ENCODE data around the gene CLEC1B. TPM values are rescaled to one million over a fixed set of nuclear protein-coding genes. Genes with fewer than 3 reads are reported as not detected.

Gene CLEC1B
- total and polyA plus RNA-seq, 2 of the 4 experiments (the other 2 are of a cell fraction) = not detected

- Histone ChIP-seq H3K9me3 (ENCODE audit: control insufficient read depth, insufficient read depth, low read length) (no peaks in the 10 kb centered on the region), H3K4ac (ENCODE audit: low read depth, low read length) (no peak overlapping the region), H3K9me1 (ENCODE audit: insufficient read depth, low read length) (no peaks in the 10 kb centered on the region; the same call in 1 of the 2 replicates), H2AFZ (replicated peaks; ENCODE audit: low read length, poor library complexity) (no peak overlapping the region), H3K4me2 (ENCODE audit: low read depth, low read length) (no peak overlapping the region), H3K4me3 (ENCODE audit: insufficient read depth, low read depth, low read length) (no peak overlapping the region), H4K8ac (ENCODE audit: low read depth in 2 of 2, low read length in 2 of 2) (no peak overlapping the region), H3K56ac (ENCODE audit: extremely low read depth, insufficient read depth, low read length) (no peak overlapping the region), H3K27me3 (ENCODE audit: control insufficient read depth, insufficient read depth, low read length) (no peaks in the 10 kb centered on the region), H3K4me1 (ENCODE audit: control insufficient read depth, insufficient read depth, low read length) (peaks cover 2% of the 10 kb centered on the region; the same call in 1 of the 2 replicates), H2BK120ac (ENCODE audit: low read depth, low read length) (no peak overlapping the region), H3K79me1 (ENCODE audit: low read depth in 1 of 2, low read length in 2 of 2) (no peaks in the 10 kb centered on the region), H2BK20ac (ENCODE audit: low read depth, low read length) (no peak overlapping the region), H4K5ac (ENCODE audit: low read depth, low read length) (no peak overlapping the region), H4K20me1 (ENCODE audit: insufficient read depth, low read length) (no peaks in the 10 kb centered on the region), H3K36me3 (ENCODE audit: control insufficient read depth, insufficient read depth, low read length) (no peaks in the 10 kb centered on the region), H3K9ac (ENCODE audit: low read depth, low read length) (no peak overlapping the region), H2AK5ac (ENCODE audit: low read depth, low read length) (no peak overlapping the region), H3K14ac (replicated peaks; ENCODE audit: low read depth, low read length) (no peak overlapping the region), H2BK15ac (ENCODE audit: low read depth, low read length) (no peak overlapping the region), H3K27ac (ENCODE audit: insufficient read depth, low read length) (no peak overlapping the region), H3K23ac (ENCODE audit: low read depth, low read length) (no peak overlapping the region), H3K18ac (ENCODE audit: low read depth, low read length) (no peak overlapping the region), H4K91ac (ENCODE audit: insufficient read depth, low read depth, low read length) (no peak overlapping the region), H2AK9ac (replicated peaks; ENCODE audit: low read depth, low read length, poor library complexity) (no peak overlapping the region), H2BK5ac (ENCODE audit: low read depth, low read length, poor library complexity, severe bottlenecking) (no peak overlapping the region)
- in situ Hi-C loops (cut with MboI; ENCODE audit: low sequenced_read_pairs) = no loop called here
- no CpG with 5 or more reads among the region's 3 CpGs for WGBS, 2 experiments (ENCODE audit: extremely low coverage in 2 of 2, insufficient read length in 1 of 2)
- DNase-seq (no peak), ATAC-seq (ENCODE audit: low read depth) (no peak)
- dilution Hi-C loops (cut with HindIII; ENCODE audit: low sequenced_read_pairs, unreplicated experiment) = no loop called here
- ChIA-PET CTCF (interaction anchor here (1.3 kb wide), 1 partner anchor 11 kb away, joined by 6 read pairs; the partner anchor contains the start of gene CLEC12B), POLR2A (ENCODE audit: unreplicated experiment) (no interaction called here)
- intact Hi-C loops (cut with micrococcal nuclease) = no loop called here
- TF ChIP-seq RAD21 (IDR thresholded peaks at IDR 0.05; ENCODE audit: low read length) (no peak), MAFK (IDR thresholded peaks at IDR 0.05; ENCODE audit: low read depth, low read length) (peak; percentile 84)
- BruUV-seq (replicated peaks) = no TSS peak
Measured at GRCh38 chr12:10021342-10021741, 22.4 kb upstream of the CLEC1B start.
